Fibroblast of skin of abdomen (primary cell): ENCODE measurements around the gene TTYH2.

Experiments used
- DNase-seq: peaks from one replicate; pipeline ENCODE4 v3.0.0-alpha.2; 2013

The TTYH2 gene

DNA sequence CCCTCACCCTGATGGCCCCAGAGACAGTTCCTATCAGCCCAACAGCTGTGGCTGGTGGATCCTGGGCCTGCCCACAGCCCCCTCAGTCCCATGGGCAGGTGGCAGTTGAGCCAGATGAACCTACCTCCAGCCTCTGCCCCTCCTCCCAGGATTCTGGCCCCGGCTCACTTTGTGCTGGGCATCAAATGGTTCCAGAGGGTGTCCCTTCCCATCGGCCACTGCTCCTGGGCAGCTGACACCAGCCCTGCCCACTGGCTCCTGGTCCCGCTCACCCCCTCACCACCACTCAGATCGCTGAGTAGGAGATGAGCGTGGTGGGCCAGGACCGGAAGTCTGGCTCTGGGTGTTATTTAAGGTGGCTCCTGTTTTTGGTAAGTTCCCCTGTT, 2.0 kb downstream of the TTYH2 start:
- no peak for DNase-seq

DNA sequence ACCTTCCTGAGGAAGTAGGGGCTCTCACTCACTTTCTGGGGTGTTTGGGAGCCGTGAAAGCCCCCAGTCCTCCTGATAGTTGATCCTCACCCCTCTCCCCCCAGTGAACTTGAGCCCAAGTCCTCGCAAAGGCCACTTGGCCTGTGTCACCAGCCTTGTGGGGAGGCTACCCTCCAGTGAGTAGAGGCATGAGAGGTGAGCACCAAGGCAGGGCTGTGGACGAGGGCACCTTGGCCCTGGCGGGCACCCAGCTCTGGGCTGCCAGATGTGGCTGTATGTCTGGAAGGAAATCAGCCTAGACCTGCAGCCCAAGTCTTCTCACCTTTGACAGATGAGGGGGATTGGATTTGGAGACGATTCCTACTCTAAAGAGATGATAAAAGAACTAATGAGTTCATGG, 3.1 kb downstream of the TTYH2 start:
- no peak for DNase-seq

DNA sequence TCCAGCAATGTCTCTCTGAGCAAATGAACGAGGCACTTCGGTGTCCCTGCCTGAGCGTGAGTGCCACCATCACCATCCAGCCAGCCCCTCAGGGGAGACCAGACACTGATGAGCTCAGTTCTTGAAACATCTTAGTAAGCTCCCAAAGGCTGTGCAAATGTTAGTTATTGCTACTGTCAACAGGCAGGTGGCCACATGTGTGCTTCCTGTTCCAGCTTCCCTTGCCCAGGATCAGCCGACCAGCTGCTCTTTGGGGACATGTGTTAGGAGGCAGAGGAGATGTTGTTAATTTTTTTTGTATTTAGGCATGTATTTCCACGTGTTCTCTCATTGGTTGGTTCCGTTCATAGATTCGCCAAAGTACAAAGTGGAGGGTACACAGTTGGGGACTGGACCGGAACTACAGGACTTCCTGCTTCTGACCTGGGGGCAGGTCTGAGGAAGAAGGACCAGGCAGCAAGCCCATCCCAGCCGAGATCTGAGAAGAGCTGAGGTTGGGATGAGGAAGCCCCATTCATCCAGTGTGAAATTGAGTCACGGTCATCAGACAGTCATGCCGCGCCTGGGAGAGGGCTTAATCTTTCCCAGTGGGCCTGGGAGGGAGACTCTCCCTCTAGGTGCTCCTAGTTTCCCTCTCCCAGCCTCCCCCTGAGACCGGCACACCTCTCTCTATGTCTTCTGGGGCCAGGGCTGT, 3.8 kb downstream of the TTYH2 start:
- no peak for DNase-seq

- no peak for DNase-seq
Observed at GRCh38 chr17:74217888-74218287, 4.5 kb downstream of the TTYH2 start.

GRCh38 chr17:74218436-74218835, 5.1 kb downstream of the TTYH2 start:
- DNase-seq: no peak

- DNase-seq: no peak
Observed at GRCh38 chr17:74219576-74220133, 6.3 kb downstream of the TTYH2 start.

DNA sequence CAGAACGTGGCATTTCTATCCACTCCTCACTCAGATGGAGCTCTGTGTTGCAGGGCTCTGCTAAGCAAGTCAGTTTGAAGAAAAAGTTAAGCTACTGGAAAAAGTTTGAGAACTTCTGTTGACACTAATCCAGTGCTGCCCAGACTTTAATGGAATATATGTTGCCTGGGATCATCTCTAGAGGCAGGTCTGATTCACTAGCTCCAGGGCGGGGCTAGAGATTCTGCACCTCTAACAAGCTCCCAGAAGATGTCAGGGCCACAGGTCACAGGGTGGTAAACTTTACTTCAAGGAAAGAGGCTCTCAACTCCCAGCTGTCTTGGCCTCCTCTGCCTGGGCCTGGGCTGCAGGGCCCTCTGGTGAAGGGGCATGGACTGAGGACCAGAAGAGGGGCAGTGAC, 6.8 kb downstream of the TTYH2 start:
- no peak for DNase-seq

GRCh38 chr17:74220946-74221818, 7.8 kb downstream of the TTYH2 start:
- no peak for DNase-seq

GRCh38 chr17:74222399-74222798, 9.0 kb downstream of the TTYH2 start:
- DNase-seq: no peak

- no peak for DNase-seq
Observed at GRCh38 chr17:74223901-74224300, 10.5 kb downstream of the TTYH2 start.

GRCh38 chr17:74224959-74225725, 11.8 kb downstream of the TTYH2 start:
- DNase-seq: no peak

DNA sequence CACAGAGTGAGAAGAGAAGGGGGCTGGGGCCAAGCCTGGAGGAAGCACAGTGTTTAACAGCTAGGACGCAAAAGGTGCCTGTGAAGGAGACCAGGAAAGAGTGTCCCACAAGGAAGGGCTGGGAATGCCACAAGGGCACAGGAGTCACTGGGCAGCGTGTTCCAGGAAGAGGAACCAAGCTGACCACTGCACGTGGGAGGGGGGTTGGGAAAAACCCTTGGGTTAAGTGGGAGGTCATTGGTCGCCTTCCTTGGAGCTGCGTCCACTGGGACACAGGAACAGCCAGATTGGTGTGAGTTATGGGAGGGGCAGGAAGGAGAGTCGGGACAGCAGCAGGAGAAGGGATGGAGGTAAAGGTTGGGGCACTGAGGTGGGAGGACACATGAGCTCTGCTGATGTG, 12.9 kb downstream of the TTYH2 start:
- DNase-seq: no peak

DNA sequence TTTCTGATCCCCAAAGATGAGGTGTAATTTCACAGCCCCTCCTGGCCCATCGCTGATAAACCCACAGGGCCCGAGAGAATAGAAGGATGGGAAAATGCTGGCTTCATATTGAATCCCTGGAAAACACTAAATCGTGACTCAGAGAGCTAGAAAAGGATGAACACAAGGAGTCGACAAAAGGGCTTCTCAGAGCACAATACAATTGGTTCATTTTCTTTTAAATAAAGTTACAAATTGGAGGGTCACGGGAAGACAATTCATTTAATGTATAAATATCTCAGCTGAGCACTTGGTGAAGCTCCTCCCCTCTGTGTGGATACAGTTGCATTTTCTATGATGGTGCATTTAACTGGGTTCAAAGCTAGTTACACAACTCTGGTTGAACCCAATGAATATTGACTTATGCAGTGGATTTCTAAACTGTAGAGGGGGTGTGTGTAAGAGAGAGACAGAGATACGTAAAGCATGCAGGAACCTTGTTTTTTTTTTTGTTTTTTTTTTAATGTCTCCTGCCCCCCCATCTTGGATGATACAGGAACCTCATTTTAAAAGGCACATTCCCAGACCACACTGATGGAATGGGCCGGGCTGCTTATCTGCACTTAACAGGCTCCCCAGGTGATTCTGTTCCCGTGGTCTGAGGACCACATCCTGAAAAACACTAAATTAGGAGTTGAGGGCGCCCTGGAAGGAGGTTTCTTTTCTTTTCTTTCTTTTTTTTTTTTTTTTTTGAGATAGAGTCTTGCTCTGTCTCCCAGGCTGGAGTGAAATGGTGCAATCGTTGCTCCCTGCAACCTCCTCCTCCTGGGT, 14.1 kb downstream of the TTYH2 start:
- no peak for DNase-seq

DNA sequence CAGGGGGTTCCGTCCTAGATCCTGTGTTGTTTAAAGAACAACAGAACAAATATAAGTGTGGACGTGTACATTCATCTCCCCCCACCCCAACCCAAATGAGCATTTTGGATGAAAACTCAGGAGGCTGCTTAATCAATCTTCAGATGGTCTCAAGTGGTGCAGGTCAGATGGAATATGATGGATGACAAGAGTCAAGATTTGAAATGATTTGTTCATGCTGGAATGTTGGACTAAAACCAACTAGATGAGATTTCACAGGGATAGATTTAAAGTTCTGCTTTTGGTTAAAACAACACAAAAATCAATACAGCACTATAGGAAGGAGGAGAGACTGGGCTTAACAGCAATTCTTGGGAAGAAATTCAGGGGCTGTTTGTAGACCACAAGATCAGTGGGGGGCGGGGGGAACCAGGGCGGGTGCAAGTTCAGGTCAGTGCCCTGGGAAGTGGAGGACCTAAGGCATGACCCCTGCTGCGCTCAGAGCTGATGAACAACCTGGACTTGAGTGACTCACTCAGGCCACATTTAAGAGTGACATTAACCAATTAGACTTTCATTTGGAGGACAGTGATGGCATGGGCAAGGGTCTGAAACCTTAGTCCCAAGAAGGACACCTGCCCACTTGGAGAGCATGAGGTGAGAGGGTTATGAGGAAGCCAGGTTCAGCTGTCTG, 15.1 kb downstream of the TTYH2 start:
- DNase-seq: no peak

DNA sequence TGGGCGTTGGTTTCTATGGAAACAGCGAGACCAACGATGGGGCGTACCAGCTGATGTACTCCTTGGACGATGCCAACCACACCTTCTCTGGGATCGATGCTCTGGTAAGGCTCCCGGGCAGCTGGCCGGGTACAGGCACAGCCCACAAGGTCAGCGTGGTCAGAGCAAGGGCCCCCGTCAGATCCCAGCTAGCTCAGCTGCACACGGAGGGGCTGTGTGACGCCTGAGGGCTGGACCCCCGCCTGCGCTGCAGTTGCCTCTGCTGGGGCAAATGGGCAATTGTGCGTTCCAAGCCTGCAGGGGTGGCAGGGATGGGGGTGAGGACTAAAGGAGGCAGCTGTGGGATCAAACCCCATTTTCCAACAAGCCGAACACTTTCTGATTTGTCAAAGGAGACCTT, 17.5 kb downstream of the TTYH2 start:
- no peak for DNase-seq

DNA sequence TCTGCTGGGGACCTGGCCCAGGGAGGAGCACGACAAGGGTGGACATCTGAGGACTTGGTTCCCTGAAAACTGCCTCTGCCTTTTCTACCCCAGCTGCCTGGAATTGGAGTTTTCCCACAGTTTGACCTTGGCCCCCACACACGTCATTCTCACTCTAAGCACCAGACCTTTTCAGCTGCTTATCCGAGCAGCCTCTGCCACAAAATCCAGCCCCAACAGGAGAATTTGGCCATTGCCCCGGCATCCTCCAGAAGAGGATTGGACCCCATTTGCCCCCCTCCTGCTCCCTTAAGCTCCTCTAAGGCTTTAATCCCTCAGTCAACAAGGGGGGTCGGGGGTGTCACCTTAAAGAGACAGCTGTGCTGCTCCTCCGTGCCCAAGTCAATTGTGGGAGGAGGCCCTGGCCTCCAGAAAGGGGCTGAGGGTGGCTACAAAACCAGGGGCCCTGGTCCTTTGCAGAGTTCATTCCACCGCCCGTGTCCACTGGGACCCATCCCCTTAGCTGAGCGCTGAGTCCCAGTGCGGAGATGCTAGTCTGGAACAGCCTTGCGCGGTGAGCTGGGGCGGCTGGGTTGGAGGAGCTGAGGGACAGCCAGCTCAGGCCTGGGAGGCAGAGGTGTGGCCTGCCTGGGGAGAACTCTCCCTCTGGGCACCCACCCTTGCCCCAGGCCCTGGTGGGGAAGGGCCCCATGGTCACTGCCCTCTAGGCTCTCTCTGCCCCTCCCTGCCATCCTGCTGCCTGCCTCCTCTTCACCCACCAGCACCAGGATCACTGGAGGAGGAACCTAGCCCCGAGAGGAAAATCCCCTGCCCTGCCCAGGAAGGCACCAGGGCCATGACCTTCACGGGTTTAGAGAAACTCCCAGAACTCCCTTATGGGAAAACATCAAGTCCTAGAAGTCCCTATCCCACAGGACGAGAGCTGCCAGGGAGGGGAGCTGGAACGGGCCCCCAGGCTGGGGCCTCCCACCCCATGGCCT, 18.8 kb downstream of the TTYH2 start:
- no peak for DNase-seq

- DNase-seq: no peak
Observed at GRCh38 chr17:74233937-74234336, 20.6 kb downstream of the TTYH2 start.

DNA sequence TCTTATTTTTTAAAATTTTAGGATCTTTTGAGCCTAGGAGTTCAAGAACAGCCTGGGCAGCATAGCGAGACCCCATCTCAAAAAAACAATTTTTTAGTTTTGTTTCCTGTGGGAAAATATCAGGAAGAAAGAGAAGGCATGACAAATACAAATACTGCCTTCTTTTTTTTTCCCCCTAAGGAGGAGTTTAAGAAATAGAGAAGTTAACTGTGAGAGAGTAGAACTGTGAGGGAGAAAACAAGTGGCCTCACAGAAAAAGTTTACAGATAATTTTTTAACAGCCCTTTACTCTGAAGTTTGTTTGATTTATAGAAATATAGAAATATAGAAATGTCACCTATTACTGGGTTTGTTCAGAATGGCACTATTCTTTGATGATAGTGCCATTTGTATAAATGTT, 21.1 kb downstream of the TTYH2 start:
- no peak for DNase-seq

DNA sequence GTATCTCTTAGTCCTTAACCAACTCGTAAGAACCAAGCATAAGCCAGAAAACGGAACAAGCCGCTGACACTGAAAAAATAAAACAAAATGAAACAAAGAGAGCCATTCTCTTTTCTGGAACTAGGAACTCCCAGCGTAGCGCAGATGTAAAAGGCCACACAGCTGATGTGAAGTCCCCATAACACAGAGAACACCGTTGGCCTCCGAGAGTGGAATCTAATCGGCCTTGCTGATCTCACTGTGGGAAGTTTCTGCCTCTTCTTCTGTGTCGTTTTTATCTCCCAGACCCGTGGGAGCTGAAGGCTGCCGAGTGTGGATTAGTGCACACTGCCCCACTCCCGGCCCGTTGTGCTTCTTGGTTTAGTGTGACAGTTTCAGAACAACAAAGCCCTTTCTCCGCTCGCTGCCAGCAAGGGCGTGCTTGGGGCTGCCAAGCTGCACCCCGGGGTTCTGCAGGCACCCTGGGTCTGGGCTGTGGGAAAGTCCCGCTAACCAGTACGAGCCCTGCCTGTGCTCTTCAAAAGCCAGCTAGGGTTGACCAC, 21.7 kb downstream of the TTYH2 start:
- no peak for DNase-seq

DNA sequence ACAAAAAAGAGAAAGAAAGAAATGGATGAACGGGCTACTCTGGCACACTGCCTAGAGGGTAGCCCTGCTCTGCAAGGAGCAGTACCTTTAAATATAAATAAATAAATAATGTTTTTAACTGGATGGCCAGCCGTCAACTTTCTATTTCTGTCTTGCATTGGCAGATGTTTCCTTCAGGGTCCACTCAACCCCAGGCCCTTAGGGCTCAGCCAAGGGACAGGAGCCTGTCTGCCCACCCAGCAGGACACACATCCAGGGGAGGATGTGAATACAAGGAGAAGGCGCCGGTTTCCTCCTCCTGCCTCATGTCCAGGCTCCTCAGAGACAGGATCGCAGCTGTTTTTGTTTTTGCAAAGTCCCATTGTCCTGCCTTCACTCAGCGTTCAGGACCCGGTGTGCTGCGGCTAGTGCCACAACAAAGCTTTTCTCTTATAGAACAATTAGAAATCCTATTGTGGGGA, 22.6 kb downstream of the TTYH2 start:
- no peak for DNase-seq
